ENCODE data around the gene KRTAP2-2.
"Not testable (repeated sequence)": the region's sequence is repeated elsewhere in the genome, so short reads cannot be mapped to it uniquely, and the experiment has no call there.

KRTAP2-2 gene

DNA sequence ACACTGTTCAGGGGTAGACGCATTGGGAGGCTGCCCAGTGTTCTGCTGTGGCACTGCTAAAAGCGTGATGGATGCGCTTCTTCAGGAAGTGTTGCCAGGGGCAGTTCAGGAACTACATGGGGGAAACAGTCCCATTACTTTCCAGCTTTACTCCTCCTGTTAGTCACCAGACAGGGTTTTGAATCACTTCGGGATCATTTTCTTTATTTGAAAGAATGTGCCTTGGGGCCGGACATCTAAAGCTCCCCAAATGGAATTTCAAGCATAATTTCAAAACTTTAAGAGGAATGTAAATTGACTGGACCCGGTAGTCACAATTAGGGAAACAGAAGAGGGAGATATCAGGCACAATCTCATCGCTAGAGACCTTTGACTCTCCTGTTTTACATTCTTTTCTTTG lies 6.6 kb downstream of the KRTAP2-2 start:
- no peak for DNase-seq (ENCODE audit: low read depth, low spot score)
- no peaks in the 10 kb centered on the region for H3K9me3 ChIP-seq (ENCODE audit: control insufficient read depth, insufficient read depth, low read length)
- no peaks in the 10 kb centered on the region for H3K36me3 ChIP-seq (ENCODE audit: control insufficient read depth, insufficient read depth, low read length)
- no peaks in the 10 kb centered on the region for H3K27me3 ChIP-seq (ENCODE audit: control insufficient read depth, insufficient read depth, low read length)
- no peaks in the 10 kb centered on the region for H3K4me1 ChIP-seq (ENCODE audit: control insufficient read depth, insufficient read depth, low read length)
- WGBS (ENCODE audit: insufficient coverage, insufficient read length) = no CpG with 5 or more reads among the region's 7 CpGs
- H3K27ac ChIP-seq (ENCODE audit: low read length) = no peak overlapping the region
- H3K4me3 ChIP-seq (ENCODE audit: low read length) = no peak overlapping the region

DNA sequence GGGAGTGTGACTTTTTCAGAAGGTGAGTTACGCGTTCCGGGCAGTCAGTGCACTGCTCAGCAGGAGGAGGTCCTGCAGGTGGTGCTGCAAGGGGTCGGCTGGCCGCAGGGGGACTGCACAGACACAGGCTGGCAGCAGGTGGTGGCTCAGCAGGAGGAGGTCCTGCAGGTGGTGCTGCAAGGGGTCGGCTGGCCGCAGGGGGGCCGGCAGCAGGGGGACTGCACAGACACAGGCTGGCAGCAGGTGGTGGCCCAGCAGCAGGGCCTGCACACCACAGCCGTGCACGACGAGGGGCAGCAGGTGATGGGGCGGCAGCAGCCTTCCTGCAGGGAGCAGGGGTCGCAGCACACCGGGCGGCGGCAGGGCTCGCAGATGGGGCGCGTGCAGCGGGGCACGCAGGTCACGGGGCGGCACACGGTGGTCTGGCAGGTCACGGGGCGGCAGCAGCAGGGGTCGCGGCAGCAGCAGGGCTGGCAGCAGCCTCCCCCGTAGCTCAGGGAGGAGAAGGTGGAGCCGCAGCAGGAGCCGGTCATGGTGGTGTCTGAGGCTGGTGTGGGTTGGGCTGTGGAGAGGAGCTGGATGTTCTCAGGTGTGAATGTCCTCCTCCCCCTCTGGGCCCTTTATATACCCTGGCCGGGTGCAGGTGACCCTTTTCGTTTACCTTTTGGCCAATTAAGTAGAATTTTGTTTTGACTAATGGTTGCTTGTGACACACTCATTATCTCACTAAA lies 8.1 kb downstream of the KRTAP2-2 start, which contains the start of gene KRTAP2-1:
Gene KRTAP2-1, minus strand, starts transcription at position 582 of the 731 bp plus-strand sequence. Its CDS starts 49 bp downstream, at position 533.
- H3K4me1 ChIP-seq (ENCODE audit: control insufficient read depth, insufficient read depth, low read length); H3K27ac ChIP-seq (ENCODE audit: low read length); H3K9me3 ChIP-seq (ENCODE audit: control insufficient read depth, insufficient read depth, low read length); H3K27me3 ChIP-seq (ENCODE audit: control insufficient read depth, insufficient read depth, low read length); H3K36me3 ChIP-seq (ENCODE audit: control insufficient read depth, insufficient read depth, low read length); DNase-seq (ENCODE audit: low read depth, low spot score); H3K4me3 ChIP-seq (ENCODE audit: low read length): not testable (repeated sequence)
- no CpG with 5 or more reads among the region's 33 CpGs for WGBS (ENCODE audit: insufficient coverage, insufficient read length)

- Histone ChIP-seq H3K4me3 (ENCODE audit: low read length) (no peak overlapping the region), H3K4me1 (ENCODE audit: control insufficient read depth, insufficient read depth, low read length) (no peaks in the 10 kb centered on the region), H3K9me3 (ENCODE audit: control insufficient read depth, insufficient read depth, low read length) (no peaks in the 10 kb centered on the region), H3K27ac (ENCODE audit: low read length) (no peak overlapping the region), H3K36me3 (ENCODE audit: control insufficient read depth, insufficient read depth, low read length) (no peaks in the 10 kb centered on the region), H3K27me3 (ENCODE audit: control insufficient read depth, insufficient read depth, low read length) (no peaks in the 10 kb centered on the region)
- no CpG with 5 or more reads among the region's 1 CpG for WGBS (ENCODE audit: insufficient coverage, insufficient read length)
- DNase-seq (ENCODE audit: low read depth, low spot score) = no peak
Measured at GRCh38 chr17:41042953-41043352, 12.1 kb downstream of the KRTAP2-2 start.

GRCh38 chr17:41040783-41041571 lies 14.1 kb downstream of the KRTAP2-2 start, which contains the start of gene KRTAP1-1:
KRTAP1-1 (minus strand) TSS chr17:41041450; CDS start chr17:41041397, 53 bp downstream.
- not testable (repeated sequence) for H3K36me3 ChIP-seq (ENCODE audit: control insufficient read depth, insufficient read depth, low read length); H3K27me3 ChIP-seq (ENCODE audit: control insufficient read depth, insufficient read depth, low read length); H3K9me3 ChIP-seq (ENCODE audit: control insufficient read depth, insufficient read depth, low read length); H3K4me1 ChIP-seq (ENCODE audit: control insufficient read depth, insufficient read depth, low read length); H3K27ac ChIP-seq (ENCODE audit: low read length); DNase-seq (ENCODE audit: low read depth, low spot score); H3K4me3 ChIP-seq (ENCODE audit: low read length)
- WGBS (ENCODE audit: insufficient coverage, insufficient read length) = no CpG with 5 or more reads among the region's 14 CpGs

GRCh38 chr17:41037853-41038350 lies 17.1 kb downstream of the KRTAP2-2 start:
- DNase-seq (ENCODE audit: low read depth, low spot score) = no peak
- WGBS (ENCODE audit: insufficient coverage, insufficient read length) = no CpG with 5 or more reads among the region's 2 CpGs
- Histone ChIP-seq H3K36me3 (ENCODE audit: control insufficient read depth, insufficient read depth, low read length) (no peaks in the 10 kb centered on the region), H3K9me3 (ENCODE audit: control insufficient read depth, insufficient read depth, low read length) (no peaks in the 10 kb centered on the region), H3K27me3 (ENCODE audit: control insufficient read depth, insufficient read depth, low read length) (no peaks in the 10 kb centered on the region), H3K4me1 (ENCODE audit: control insufficient read depth, insufficient read depth, low read length) (no peaks in the 10 kb centered on the region; the same call in 1 of the 2 replicates), H3K27ac (ENCODE audit: low read length) (no peak overlapping the region), H3K4me3 (ENCODE audit: low read length) (no peak overlapping the region)

GRCh38 chr17:41034346-41034935 lies 20.6 kb downstream of the KRTAP2-2 start, which contains the start of gene KRTAP1-3:
KRTAP1-3 (minus strand) TSS chr17:41034874; CDS start chr17:41034821, 53 bp downstream.
- not testable (repeated sequence) for H3K4me1 ChIP-seq (ENCODE audit: control insufficient read depth, insufficient read depth, low read length); H3K36me3 ChIP-seq (ENCODE audit: control insufficient read depth, insufficient read depth, low read length); H3K9me3 ChIP-seq (ENCODE audit: control insufficient read depth, insufficient read depth, low read length); H3K27me3 ChIP-seq (ENCODE audit: control insufficient read depth, insufficient read depth, low read length); H3K27ac ChIP-seq (ENCODE audit: low read length); DNase-seq (ENCODE audit: low read depth, low spot score); H3K4me3 ChIP-seq (ENCODE audit: low read length)
- WGBS (ENCODE audit: insufficient coverage, insufficient read length) = no CpG with 5 or more reads among the region's 10 CpGs

- no peaks in the 10 kb centered on the region; the same call in 1 of the 2 replicates for H3K4me1 ChIP-seq (ENCODE audit: control insufficient read depth, insufficient read depth, low read length)
- DNase-seq (ENCODE audit: low read depth, low spot score) = no peak
- H3K4me3 ChIP-seq (ENCODE audit: low read length) = no peak within 1 kb of the TSS
- no peaks in the 10 kb centered on the region for H3K27me3 ChIP-seq (ENCODE audit: control insufficient read depth, insufficient read depth, low read length)
- no peaks in the 10 kb centered on the region for H3K9me3 ChIP-seq (ENCODE audit: control insufficient read depth, insufficient read depth, low read length)
- H3K36me3 ChIP-seq (ENCODE audit: control insufficient read depth, insufficient read depth, low read length) = no peaks in the 10 kb centered on the region
- no peak within 1 kb of the TSS for H3K27ac ChIP-seq (ENCODE audit: low read length)
- WGBS (ENCODE audit: insufficient coverage, insufficient read length) = no CpG with 5 or more reads among the region's 12 CpGs
Measured at GRCh38 chr17:41029633-41030245, 25.3 kb downstream of the KRTAP2-2 start, which contains the start of gene KRTAP1-4. KRTAP1-4 (minus strand) TSS chr17:41030195; CDS start chr17:41030078, 117 bp downstream.

- H3K9me3 ChIP-seq (ENCODE audit: control insufficient read depth, insufficient read depth, low read length) = no peaks in the 10 kb centered on the region
- no peaks in the 10 kb centered on the region for H3K4me1 ChIP-seq (ENCODE audit: control insufficient read depth, insufficient read depth, low read length)
- no peaks in the 10 kb centered on the region for H3K27me3 ChIP-seq (ENCODE audit: control insufficient read depth, insufficient read depth, low read length)
- no peak for DNase-seq (ENCODE audit: low read depth, low spot score)
- H3K36me3 ChIP-seq (ENCODE audit: control insufficient read depth, insufficient read depth, low read length) = no peaks in the 10 kb centered on the region
- WGBS (ENCODE audit: insufficient coverage, insufficient read length) = no CpG with 5 or more reads among the region's 9 CpGs
- H3K4me3 ChIP-seq (ENCODE audit: low read length) = no peak within 1 kb of the TSS
- no peak within 1 kb of the TSS for H3K27ac ChIP-seq (ENCODE audit: low read length)
Measured at GRCh38 chr17:41026715-41027471, 28.1 kb downstream of the KRTAP2-2 start, which contains the start of gene KRTAP1-5. KRTAP1-5 (minus strand) TSS chr17:41027208; CDS start chr17:41027155, 53 bp downstream.

DNA sequence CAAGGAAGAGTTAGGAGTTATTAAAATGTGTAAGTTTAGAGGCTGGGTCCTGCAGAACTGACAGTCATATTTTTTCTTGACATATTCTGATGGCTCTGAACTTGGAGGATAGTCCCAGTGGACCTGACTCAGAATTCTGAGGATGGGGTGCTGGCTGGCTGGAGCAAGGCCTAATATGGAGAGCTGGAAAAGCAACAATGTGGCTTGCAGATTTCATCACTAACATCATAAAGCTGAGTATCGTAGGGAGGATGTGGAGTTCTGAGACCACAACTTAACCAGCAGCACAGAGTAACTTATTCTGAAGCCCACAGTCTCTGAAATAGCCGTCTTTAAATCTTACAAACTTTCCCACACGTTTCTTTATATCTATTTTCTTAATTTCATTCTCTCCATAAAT lies 30.3 kb downstream of the KRTAP2-2 start:
- no peaks in the 10 kb centered on the region for H3K36me3 ChIP-seq (ENCODE audit: control insufficient read depth, insufficient read depth, low read length)
- H3K27ac ChIP-seq (ENCODE audit: low read length) = no peak overlapping the region
- no peak overlapping the region for H3K4me3 ChIP-seq (ENCODE audit: low read length)
- no peaks in the 10 kb centered on the region for H3K9me3 ChIP-seq (ENCODE audit: control insufficient read depth, insufficient read depth, low read length)
- 100% methylated on average over 2 of the region's 3 CpGs for WGBS (ENCODE audit: insufficient coverage, insufficient read length)
- no peaks in the 10 kb centered on the region for H3K27me3 ChIP-seq (ENCODE audit: control insufficient read depth, insufficient read depth, low read length)
- DNase-seq (ENCODE audit: low read depth, low spot score) = no peak
- H3K4me1 ChIP-seq (ENCODE audit: control insufficient read depth, insufficient read depth, low read length) = no peaks in the 10 kb centered on the region
